Measurements from ENCODE around the gene ABRACL.

GRCh38 chr6:139037490-139037889, 8.9 kb downstream of the ABRACL start:
- TF ChIP-seq POLR2AphosphoS5 (IDR thresholded peaks at IDR 0.05; ENCODE audit: low read depth, low read length) (no peak), POLR2A (IDR thresholded peaks at IDR 0.05; ENCODE audit: low read depth, low read length) (no peak)
